Limb (tissue), 2 donors: Measurements from ENCODE around the gene ZNF683.

Experiments
- DNase-seq, 2 donors: peaks; one replicate each; pipeline ENCODE4 v3.0.0-alpha.2; 2016; ENCODE audit errors: extremely low spot score in 2 of 2

Gene ZNF683

DNA sequence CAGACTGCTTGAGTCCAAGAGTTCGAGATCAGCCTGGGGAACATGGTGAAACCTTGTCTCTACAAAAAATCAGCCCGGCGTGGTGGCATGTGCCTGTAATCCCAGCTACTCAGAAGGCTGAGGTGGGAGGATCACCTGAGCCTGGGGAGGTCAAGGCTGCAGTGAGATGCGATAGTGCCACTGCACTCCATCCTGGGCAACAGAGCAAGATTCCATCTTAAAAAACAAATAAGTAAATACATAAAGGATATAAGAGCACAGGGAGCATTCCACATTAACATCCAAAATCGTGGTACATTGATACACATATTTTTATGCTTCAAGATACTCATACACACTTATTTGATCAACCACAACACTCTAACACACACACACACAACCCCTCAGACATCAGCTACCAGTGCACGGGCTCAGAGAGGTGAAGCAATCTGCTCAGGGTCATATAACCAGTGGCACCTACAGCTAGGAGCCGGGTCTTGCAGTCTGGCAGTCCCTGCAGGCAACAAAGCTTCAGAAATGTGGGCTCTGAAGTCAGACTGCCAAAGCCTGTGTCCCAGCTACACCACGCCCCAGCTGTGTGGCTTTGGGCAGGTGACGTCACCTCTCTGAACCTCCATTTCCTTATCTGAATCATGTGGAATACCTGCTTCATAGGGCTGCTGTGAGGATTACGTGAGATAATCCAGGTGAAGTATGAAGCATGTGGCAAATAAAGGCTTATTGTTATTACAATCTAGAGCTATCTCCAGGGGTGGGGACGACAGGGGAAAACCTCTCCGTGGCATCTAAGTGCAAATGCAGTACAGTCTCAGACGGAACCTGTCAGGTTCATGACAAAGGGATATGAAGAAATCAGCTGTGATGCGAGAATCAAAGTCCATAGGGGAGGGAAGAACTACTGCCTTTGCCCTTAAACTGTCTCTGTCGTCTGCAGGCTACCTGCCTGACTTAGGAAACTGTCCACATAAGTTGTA lies 13.9 kb downstream of the ZNF683 start:
- DNase-seq, result no peak

DNA sequence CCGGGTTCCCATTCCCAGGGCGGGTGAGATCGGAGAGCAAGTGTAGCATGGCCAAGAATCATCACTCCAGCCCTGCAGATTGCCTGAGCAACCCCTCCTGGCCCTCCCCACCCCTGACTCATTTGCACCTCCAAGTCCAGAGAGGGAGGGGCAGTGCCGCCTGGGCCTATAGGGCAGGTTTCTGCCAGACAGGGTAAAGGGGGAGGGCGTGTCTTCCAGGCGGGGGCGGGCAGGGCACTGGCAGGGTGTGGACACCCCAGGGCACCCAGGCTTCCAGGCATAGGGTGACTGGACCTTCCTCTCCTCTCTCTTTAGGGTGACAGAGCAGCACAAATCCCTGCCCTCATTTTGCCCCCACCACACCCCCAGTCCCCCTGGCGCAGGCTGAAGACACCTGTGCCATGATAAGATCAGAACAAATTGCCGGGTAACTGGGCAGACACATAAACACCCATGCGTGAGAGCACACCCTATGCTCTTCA lies 15.4 kb downstream of the ZNF683 start:
- no peak for DNase-seq

DNA sequence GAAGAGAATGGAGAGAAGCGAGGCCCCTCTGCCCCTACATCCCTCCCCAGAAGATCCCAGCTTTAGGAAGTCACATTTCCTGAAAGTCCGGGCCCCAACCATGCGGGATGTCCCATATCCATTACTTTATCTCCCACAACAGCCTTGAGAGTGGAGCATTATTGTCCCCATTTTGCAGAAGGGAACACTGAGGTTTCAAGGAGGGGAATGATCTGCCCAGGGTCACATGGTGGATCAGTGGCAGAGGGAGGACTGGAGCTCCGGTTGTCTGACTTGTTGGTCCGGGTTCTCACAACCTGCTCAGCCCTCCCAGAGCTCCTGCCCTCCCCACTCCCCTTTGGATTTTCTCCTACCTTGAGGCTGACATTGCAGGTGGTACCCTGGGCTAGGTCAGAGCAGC lies 16.4 kb downstream of the ZNF683 start:
- DNase-seq, result no peak

DNA sequence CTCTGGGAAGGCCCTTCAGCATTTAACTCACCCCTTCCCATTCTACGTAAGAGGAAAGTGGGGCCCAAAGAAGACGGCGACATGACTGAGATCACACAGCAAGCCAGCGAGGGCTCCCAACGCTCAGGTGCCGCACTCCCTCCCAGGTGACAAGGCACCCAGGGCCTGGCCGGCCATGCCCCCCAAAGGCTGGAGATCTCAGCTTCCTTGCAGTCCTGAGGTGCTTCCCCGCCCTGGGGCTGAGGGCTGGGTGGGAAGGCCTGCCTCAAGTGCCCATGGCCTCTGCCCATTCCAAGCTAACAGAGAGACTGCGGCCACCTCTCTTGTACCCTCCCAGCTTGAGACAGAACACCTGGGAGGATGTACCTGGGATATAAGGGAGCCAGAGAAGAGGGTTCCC lies 17.6 kb downstream of the ZNF683 start:
- DNase-seq, result no peak

DNA sequence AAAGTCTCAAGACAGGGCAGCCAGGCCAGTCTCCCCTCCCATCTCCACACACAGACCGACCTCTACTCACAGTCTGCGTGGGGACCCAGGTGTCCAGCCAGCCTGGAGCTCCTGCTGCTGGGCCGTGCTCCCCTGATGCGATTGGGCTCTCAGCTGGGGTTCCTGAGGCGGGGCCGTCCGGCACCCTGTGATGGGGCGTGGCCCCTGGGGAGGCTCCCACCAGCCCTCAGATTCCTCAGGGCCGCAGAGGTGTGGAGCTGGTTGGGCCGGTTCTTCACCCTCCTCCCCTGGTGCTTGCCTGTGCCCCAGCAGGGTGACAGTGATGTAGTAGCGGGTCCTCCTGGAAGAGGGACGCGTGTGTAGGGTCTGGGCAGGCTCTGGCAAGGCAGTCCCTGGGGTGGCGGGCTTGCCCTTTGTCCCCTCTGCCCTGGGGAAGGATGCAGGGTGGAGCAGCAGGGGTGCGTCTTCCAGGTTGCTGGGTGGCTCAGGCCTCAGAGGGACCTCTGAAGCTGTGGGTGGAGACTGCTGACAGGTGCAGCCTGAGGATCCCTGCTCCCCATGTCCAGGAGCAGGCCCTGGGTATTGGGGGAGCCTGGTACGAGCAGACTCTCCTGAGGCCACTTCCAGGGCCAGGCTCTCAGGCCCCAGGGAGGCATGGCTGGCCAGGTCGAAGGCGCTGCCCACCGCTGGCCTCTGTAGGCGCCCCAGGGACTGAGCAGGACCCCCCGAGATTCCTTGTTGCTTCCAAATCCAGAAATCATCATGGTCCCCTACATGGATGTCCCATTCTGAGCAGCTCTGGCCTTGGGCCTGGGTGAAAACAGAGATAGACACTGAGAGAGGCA lies 18.4 kb downstream of the ZNF683 start, which contains the start of gene CRYBG2:
CRYBG2 (minus strand) TSS at position 155 of the 845 bp plus-strand sequence. CDS start 7,473 bp downstream, outside the sequence.
- DNase-seq, result no peak

DNA sequence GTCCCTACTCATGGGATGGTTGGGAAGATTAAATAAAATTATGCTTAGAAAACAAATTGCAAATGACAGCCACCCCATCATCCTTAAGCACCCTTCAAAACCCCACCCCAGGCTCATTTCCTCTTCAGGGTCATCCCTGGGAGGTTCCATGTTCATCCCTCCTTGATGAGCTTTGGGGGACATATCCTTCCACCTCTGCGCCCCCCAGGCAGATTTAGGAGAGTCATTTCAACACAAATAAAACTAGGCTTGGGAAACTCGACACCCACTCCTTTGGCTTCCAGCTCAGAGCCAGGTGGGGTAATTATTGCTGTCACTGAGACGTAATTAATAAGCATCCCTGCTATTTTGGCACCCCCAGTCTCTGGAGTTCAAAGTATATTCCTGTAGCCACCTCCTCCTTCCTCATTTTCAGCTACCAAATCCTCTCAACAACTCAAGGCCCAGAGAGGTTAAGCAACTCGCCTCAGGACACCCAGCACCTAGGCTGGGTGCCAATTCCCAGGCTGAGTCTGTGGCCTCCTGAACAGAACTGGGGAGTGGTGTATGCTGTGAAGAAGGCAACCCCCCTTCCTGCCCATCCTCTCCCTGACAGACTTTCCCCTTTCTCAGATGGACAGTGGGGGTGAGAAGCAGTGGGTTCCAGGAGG lies 19.2 kb downstream of the ZNF683 start:
- no peak for DNase-seq

DNA sequence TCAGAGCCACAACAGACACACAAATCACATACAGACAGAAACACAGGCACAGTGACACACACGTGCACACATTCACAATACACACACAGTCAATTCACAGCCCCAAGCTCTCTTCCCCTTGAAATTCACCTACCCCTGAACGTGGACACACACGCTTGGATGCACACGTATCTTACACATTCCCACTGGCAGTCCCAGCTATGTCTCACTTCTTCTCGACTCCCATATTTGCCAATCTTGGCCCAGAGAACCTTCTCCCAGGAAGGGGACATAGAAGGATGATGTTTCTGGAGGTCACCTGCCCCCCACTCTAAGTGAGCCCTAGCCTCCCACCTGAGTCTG lies 20.2 kb downstream of the ZNF683 start:
- no peak for DNase-seq

DNA sequence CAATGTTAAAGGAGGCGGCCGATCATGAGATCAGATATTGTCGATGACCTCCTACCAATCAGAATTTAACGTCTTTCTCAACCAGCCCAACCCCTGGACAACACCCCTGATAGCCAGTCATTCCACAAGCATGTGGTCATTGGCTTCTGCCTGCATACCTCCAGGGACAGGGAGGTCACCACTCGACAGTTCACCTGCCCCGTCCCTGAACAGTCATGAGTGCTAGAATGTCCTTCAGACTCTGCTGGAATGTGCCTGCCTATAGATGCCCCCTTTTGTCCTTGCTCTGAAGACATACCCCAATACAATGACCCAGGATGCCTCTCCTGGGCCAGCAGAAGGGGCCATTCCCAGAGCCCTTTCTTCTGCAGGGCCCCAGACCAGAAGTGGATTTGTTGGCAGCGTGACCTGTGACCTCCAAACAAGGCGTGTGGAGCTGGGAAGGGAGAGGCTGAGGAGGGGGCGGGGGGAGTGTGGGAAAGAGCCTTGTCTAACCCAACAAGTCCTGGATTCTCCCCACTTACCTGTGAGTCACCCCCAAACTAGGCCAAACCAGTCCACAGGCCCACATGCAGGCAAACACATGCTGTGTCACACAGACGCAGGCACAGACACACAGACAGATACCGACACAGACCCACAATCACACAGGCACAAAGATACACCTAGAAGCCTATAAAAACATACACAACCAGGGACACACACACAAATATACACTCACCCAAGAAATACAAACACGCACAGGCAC lies 20.8 kb downstream of the ZNF683 start:
- no peak for DNase-seq

DNA sequence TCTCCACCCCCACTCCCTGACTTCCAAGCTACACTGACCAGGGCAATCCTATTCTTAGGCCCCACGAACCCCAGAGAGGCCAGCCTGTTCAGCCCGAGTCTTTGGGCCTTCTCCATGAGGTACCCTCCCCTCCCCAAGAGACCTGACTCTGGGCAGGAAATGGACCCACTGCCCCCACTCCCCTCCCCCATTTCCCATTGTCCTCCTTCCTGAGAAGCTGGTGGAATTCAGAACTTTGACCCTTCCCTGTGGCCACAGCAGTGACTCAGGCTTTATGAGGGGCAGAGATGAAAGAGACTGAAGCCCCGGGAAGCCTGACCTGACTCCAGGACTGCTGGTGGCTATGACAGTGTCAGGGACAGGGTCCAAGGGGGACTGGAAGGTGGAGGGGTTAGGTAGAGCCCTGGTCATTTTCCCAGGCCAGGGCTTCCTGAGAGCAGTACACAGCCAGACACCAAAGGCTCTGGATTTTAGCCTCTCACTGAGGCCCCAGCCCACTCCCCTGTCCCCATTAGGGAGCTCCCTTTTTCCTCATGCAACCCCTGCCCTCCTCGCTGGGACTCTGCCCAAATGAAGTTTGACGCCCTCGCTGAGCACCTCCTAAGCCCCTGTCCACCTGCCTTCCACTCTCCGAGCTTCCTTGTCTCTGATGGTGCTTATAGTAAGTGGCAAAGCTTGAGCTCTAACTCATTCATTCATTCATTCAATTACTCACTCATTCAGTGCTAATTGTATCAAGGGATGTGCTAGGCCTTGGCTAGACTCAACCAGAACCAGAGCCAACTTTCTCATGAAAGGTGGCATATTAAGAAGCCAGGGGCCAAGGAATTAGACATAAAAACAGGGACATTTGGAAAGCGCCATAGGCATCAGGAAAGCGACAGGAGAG lies 21.6 kb downstream of the ZNF683 start:
- DNase-seq, result no peak

DNA sequence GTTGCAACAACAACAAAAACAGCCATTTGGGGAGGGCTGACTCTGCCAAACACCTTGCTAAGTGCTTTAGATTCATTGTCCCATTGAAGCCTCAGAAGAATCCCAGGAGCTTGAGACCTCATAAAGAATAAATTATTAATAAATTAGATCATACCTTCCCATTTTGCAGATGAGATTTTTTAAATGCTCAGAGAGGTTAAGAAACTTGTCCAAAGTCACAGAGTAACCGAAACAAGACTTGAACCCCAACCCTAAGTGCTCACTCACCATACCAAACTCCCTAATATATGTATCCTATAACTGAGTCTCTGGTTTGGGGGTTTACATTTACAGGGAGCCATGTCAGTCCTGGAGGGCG lies 22.2 kb downstream of the ZNF683 start:
- no peak for DNase-seq

DNA sequence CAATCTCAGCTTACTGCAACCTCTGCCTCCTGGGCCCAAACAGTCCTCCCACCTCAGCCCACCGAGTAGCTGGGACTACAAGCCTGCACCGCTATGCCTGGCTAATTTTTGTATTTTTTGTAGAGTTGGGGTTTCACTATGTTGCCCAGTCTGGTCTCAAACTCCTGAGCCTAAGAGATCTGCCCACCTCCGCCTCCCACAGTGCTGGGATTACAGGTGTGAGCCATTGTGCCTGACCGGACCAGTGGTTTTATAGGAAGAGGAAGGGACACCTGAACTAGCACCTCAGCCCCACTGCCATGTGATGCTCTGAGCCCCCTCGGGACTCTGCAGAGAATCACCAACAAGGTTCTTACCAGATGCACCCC lies 22.7 kb downstream of the ZNF683 start:
- no peak for DNase-seq

DNA sequence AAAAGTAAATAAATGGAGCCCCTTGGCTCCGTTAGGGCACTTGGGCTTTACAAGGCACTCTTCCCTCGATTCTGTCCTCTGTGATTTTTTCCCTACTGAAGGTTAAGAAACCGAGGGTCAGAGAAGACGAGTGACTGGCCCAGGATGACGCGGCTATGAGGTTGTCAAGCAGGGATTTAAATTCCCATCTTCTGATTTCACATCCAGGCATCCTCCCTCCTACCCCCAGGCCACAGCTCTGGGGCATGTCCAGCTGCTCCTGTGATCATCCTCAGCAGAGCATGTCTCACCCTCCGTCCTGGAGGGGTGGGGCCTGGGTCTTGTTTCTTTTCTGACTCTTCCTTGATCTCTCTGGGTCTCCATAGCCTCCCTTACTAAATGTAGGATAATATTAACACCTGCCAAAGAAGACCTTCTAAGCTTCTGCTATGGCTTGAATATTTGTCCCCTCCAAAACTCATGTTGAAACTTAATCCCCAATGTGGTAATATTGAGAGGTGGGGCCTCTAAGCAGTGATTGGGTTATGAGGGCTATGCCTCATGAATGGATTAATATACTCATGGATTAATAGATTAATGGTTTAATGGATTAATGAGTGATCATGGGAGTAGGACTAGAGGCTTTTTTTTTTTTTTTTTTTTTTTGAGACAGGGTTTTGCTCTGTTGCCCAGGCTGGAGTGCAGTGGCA lies 23.2 kb downstream of the ZNF683 start:
- DNase-seq, result no peak

DNA sequence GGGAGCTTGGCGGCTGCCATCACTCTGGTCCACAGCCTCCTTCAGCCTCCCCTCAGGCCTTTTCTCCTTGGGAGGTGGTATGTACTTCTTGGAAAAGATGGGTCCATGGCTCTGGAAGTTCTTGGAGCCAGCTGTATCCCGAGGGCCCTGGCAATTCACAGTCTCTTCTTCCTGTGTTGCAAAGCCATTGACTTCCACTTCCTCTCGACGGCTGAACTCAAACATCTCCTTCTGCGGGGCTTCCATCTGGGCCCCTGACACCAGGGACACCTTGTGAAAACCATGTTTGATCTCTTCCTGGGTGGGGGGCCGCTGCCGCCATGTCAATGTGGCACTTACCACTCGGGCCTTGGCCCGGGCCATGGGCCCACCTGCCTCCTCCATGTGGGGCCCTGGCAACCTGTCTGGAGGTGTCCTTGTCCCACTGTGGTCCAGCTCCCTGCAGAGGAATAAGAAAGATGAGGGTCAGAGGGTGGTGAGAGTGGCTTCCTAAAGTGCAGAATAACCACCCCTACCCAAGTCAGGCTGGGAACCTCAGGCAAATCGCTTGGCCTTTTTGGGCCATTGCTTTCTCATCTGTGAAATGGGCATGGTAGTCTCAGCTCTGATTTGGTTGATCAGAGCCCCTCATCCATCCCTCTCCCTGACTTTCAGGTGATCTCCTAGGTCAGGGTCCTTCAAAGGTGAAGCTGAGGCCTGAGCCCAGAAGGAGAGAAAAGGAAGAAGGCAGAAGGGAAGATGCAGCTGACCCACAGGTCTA lies 26.1 kb downstream of the ZNF683 start:
- no peak for DNase-seq

DNA sequence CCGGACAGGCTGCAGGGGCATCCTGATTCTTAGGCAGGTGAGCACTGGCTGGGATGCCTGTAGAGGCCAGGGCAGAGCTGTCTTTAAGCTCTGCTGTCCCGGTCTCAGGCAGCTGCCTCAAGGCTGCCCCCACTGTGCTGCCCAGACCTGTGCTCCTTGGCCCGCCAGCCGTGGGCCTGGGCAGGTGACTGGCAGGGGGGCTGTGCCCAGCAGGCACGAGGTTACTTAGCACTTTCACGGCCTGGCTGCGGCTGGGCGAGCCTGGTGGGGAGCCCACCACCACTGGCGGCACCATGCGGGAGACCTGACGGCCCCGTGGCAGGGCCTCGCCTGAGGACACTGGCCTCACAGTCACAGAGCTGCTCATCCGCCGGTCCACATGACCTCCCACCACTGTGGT lies 26.8 kb downstream of the ZNF683 start:
- no peak for DNase-seq

DNA sequence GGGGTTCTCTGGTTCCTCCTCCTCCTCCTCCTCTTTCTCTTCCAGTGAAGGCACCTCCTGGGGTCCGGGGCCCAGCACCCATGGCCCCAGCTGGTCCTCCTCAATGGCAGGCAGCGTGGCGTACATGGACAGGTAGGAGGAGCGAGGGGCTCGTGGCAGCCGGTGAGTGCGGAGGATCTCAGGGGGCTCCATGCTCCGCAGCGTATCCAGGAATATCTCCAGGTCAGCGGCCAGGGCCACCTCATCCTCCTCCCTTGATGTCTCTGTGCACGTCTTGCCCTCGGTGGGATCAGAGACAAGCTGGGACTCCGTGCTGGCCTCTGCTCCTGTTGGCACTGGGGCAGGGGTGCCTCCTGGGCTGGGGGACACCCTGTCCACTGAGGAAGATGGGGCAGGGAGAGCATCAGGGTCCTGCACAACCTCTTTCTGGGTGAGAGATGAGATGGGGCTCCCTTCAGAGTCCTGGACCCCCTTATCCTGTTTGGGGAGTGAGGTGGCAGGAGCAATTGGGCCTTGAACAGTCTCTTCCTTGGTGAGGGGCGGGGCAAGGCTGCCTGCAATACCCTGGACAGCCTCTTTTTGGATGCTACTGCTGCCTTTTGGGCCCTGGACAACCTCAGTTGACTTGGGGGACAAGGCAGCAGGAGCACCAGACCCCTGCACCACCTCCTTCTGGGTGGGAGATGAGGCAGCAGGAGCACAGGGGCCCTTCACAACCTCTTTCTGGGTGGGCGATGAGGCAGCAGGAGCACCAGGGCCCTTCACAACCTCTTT lies 28.2 kb downstream of the ZNF683 start:
- DNase-seq, result no peak

DNA sequence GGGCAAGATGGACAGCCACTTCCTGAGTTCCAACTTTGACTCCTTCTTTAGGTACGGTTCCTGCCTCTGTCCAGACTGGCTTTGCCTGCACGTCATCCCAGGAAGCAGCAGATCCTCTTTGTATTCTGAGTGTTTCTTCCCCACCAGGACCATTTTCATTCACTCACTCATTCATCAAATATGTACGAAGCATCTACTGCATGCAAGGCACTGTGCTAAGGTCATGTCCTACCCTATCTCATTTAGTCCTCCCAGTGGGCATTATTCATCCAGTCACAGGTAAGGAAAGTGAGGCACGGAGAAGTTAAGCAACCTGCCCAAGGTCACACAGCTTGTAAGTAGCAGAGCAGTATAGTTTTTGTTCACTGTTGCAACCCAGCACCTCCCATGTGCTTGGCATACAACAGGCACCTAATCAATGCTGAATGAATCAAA lies 32.5 kb downstream of the ZNF683 start:
- DNase-seq, result no peak

DNA sequence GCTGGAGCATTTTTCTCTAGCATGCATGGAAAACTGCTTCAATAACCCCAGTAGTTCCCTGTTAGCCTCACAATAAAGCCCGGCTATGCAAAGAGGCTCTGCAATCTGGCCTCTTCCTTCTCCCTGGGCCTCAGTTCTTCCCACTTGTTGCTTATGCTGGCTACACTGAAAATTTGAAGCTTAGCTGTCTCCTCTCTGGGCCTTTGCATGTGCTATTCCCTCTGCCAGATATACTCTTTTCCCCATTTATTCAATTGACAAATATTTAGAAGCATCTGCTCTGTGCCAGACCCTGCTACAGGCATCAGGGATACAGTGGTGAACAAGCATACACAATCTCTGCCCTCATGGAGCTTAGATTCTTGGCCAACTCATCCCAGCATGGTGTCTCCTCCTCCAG lies 33.9 kb downstream of the ZNF683 start:
- DNase-seq, result no peak

DNA sequence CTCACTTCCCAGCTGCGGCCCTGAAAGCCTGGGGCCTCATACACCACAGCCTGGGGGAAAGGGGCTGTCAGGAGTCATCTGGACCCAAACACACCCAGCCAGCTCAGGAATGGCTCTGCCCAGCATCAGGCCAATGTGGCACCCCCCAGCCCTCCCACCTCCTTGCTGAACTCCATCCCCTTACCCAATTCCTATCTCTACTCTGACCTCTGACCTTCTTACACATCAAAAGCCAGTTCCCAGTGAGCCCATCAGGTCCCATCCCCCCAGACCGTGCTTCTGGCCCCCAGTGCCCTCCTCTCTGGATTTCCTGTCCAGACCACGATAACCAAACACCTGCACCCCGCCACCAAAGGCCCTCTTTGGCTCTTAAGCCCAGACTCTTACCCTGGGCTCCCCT lies 34.9 kb downstream of the ZNF683 start:
- no peak for DNase-seq
